HK-2 (cell line): ENCODE measurements around the gene GBP4.

Source experiments
- DNase-seq: peaks from one replicate; pipeline ENCODE4 v3.0.0-alpha.2; 2018; ENCODE audit not compliant: unreplicated experiment

GBP4 gene

GRCh38 chr1:89170170-89171066 lies 28.3 kb downstream of the GBP4 start:
- no peak for DNase-seq

DNA sequence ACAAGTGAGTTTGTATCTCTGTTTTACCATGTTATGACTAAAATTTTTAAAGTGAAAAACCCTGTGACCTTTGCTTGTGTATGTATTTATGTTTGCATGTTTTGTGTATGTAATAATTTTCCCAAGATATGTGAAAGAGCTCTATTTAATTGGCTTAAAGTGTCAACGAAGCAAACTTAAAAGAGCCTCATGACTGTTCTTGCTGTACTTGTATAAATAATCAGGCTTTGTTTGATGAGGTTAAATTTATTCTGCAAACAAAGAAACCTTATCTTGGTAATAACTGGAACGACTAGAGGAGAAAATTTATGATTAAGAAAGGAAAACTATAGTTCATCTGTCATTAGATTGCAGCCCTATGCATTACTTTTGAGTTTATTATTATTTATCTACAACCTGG lies 29.6 kb downstream of the GBP4 start:
- DNase-seq, result no peak

DNA sequence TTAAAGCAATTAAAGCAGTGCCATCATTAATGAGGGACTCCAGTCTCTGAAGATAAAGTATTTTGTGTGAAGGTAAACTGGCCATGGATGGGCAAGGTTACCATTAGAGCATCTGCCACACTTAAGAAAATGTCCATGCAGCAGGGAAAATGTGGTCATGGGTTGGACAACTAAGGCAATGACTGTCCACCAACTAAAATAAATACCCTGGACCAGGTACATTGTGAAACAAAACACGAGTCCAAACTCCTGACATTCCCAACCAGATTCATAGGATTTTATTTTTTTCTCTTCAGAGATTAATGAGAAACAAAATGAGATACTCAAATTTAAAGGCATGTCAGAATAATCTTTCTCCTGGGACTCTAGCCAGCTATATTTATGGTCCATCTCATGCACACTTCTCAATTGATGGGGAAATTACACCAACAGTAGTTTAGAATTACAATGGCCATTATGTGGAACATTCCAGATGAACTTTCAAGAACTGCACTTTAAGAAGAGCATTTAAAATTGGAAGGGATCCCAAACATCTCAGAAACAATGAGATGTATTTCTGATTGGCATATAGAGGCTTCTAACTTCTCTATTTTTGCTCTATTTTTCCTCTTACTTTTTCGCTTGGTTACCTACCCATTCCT lies 31.0 kb downstream of the GBP4 start:
- DNase-seq, result no peak

- no peak for DNase-seq
Measured at GRCh38 chr1:89166705-89167104, 32.0 kb downstream of the GBP4 start.

- no peak for DNase-seq
Measured at GRCh38 chr1:89165811-89166210, 32.9 kb downstream of the GBP4 start.

- DNase-seq, result no peak
Measured at GRCh38 chr1:89151047-89151446, 47.7 kb downstream of the GBP4 start.

DNA sequence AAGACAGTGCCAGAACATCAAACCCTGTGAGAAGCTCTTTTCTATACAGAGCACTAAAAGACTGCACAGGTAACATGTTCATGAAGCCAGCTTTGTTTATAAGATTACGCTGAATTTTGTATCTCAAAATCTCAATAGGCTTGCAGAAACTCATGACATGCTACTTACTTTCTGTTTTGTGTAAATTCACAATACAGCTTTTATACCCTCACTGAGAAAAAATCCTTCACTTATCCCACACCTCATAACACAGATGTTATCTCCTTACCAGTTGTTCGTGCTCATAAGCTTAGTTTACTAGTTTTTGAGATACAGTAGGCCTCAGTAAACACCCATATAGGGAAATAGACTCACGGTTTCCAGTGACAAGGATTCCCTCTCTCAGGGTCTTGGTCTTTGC lies 48.8 kb downstream of the GBP4 start:
- no peak for DNase-seq

DNA sequence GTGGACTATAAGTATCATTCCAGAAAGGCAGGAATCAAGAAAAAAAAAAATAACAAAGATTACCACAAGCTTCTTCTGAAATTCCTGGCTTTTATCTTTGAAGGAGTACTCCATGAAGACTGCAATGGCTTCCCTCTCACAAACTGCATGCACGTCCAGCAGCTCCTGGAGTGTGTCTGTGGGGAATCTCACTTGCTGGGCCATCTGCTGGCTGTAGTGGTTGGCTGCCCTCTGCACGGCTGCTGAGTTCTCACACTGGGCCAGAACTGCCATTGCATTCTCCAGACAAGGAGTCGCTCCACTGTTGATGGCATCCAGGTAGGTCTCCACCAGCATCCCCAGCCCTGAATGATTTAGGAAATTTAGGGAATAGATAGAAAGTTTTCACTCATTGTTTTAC lies 49.5 kb downstream of the GBP4 start:
- DNase-seq, result no peak

- DNase-seq, result no peak
Measured at GRCh38 chr1:89147678-89148658, 50.8 kb downstream of the GBP4 start.

GRCh38 chr1:89146721-89147120 lies 52.0 kb downstream of the GBP4 start:
- no peak for DNase-seq

DNA sequence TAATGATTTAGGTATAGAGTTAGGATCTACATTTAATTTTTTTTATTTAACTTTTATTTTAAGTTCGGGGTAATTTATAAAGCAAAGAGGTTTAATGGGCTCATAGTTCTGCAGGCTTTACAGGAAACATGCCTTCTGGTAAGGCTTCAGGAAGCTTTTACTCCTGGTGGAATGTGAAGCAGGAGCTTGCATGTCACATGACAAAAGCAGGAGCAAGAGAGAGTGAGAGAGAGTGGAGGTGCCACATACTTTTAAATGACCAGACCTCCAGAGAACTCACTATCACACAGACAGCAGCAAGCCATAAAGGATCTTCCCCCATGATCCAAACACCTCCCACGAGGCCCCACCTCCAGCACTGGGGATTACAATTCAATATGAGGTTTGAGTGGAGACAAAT lies 55.3 kb downstream of the GBP4 start:
- DNase-seq, result no peak

GRCh38 chr1:89142160-89142559 lies 56.6 kb downstream of the GBP4 start:
- no peak for DNase-seq

DNA sequence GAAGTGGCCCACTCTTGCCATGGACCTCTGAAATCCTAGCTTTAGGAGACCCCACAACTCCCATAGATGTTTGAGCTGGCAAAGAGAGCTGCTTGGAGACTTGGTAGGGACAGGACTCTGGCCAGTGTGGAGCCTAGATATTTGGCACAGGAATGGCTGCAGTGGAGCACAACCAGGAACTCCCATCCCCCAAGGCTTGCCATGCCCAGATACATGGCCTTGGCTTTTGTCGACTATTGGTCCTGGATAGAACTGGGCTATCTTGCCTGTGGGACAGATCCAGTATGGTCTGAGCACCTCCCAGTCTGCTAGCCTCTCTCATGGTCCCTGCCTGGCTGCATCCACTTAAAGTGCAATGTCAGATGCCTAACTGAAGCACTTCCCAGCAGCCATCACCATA lies 65.0 kb downstream of the GBP4 start:
- DNase-seq, result no peak
